AG10803 (cell line): ENCODE measurements around the gene CREB3L4.

Experiments
- DNase-seq: peaks from one replicate; pipeline ENCODE4 v3.0.0; 2010; ENCODE audit warnings: low read depth
- H3K4me3 ChIP-seq: 2 replicates; pipeline ENCODE4 v1.5.1; 2011; ENCODE audit warnings: mild to moderate bottlenecking, low read length, control low read depth
- TF ChIP-seq, protein P1 (sequence below): conservative IDR thresholded peaks from 2 replicates; pipeline ENCODE4 v1.5.1; 2011; ENCODE audit warnings: mild to moderate bottlenecking, low read length, control low read depth, inconsistent platforms

Gene CREB3L4

DNA sequence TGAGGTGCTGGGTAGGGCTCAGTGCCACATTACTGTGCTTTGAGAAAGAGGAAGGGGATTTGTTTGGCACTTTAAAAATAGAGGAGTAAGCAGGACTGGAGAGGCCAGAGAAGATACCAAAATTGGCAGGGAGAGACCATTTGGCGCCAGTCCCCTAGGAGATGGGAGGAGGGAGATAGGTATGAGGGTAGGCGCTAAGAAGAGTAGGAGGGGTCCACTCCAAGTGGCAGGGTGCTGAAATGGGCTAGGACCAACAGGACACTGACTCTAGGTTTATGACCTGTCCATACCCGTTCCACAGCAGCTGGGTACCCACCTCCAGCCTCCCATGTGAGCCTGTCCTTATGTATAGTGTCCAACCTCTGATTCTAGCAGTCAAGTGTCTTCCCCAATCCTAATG, 8.2 kb upstream of the CREB3L4 start:
- H3K4me3 ChIP-seq, result no peak overlapping the region
- DNase-seq, result no peak
- TF ChIP-seq, protein P1, sequence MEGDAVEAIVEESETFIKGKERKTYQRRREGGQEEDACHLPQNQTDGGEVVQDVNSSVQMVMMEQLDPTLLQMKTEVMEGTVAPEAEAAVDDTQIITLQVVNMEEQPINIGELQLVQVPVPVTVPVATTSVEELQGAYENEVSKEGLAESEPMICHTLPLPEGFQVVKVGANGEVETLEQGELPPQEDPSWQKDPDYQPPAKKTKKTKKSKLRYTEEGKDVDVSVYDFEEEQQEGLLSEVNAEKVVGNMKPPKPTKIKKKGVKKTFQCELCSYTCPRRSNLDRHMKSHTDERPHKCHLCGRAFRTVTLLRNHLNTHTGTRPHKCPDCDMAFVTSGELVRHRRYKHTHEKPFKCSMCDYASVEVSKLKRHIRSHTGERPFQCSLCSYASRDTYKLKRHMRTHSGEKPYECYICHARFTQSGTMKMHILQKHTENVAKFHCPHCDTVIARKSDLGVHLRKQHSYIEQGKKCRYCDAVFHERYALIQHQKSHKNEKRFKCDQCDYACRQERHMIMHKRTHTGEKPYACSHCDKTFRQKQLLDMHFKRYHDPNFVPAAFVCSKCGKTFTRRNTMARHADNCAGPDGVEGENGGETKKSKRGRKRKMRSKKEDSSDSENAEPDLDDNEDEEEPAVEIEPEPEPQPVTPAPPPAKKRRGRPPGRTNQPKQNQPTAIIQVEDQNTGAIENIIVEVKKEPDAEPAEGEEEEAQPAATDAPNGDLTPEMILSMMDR, result no peak

DNA sequence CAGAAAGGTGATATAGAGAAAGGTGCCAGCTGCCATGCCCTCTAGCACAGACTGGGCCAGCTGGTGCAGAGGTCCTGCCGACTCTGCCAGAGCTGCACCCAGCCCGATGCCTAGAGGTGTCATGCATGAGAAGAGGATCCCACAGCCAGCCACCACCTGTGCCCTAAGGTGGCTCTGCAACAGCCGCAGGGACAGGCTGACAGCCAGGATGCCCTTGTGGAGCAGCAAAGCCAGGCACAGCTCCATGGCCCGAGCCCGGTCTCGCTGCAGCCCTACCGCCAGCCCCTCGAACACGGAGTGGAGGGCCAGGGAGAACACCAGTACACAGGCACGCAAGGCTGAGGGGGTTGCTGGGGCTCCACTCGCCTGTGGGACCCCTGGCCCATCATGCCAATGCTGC, 7.5 kb upstream of the CREB3L4 start:
- TF ChIP-seq, protein P1, result no peak

DNA sequence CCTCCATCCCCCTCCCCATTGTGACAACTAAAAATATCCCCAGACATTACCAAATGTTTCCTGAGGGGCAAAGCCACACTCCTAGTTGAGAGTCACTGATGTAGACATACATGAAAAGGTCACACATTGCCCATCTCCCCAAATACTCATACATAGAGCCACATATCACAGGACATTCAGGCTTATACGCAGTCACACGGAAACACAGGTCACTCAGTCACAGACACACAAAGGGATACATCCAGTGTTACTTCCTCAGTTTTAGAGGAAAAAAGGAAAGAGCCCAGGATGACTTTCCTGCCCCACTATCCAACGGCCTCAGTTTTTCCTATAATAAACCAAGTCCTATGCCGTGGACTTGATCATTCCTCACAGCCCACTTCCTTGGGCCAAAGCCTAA, 6.3 kb upstream of the CREB3L4 start:
- no peak for DNase-seq
- H3K4me3 ChIP-seq, result no peak overlapping the region; the same call in 1 of the 2 replicates
- TF ChIP-seq, protein P1, result no peak

More for the DNA sequence above, 7.5 kb upstream of the CREB3L4 start:
- no peak for DNase-seq
- no peak overlapping the region for H3K4me3 ChIP-seq

DNA sequence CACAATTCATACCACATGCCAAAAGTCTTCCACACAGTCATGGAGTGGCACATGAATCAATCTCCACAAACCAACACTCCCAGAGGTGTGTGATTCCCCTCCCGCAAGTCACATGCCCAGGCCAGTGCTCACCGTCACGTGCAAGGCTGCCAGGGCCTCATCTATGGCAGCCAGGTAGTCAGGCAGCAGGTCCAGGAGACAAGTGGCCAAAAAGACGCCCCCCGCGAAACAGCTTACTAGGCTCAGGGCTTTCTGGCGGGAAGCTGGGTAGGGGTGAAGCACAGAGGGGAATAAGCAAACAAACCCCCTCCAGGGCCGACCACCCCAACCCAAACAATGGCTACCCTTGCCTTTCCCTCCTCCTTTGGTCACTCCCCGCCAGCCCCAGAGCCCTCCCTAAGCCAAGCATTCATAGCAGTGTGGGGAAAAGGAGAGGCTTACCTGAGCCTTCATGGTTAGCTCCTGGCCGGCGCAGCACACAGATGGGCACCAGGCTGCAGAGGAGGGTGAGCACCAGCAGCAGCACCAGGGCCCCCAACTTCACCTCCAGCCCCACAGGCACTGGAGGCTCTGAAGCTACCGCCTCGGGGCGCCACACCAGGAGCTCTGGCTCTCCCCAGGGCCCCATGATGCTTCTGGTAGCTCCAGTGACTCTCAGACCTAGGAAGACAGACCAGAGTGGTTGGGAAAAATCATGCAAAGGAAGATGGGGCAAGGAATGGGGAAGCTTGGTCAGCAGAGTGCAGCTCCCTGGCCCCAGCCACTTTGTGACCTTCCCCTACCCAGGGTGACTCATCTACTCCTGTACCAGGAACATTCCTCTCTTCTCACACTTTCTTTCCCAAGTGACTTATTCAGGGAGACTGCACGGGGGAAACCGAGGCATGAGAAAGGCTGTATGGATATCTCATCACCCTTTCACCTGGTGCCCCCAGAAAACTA, 5.3 kb upstream of the CREB3L4 start:
- TF ChIP-seq, protein P1, result no peak
- peak; percentile 68 for DNase-seq
- H3K4me3 ChIP-seq, result peak overlapping the region; percentile 86

DNA sequence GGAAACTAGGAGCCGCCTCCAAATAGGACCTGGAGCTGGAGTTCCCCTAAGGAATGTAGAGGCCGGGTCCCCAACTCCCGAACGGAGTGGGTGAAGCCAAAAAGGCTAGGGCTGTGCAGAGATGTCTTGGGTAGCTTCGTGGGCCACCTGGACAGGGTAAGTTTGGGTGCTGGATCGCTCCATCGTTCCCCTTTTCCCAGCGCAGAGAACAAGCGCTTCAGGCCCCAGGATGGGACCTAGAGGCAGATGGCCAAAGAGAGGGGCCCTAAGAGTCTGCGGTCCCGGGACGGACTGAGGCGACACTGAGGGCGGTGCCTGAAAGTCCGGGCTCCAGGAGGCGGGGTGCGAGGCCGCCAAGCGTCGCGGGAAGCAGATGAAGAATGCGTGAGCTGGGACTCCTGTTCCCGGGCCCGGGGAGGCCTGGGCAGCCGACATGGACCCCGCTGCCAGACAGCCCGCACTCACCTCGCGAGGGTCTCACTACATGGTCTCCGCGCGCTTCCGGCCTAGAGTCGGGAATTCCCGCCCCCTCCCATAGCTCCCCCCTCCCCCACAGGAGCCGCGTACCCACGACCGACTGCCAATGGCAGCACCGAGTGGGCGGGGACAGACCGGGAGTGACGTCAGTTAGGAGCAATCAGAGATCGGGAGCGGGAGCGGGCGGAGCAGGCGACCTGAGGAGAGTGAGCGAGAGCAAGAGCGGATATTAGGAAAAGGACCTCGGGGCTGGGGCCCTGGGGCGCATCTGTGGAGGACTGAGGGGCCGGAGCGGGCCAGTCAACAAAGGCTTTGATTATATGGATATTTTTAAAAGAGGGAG, 4.5 kb upstream of the CREB3L4 start, which contains the start of gene SLC39A1:
Gene SLC39A1 (minus strand): TSS at position 508 of the 820 bp plus-strand sequence. CDS start 822 bp downstream, outside the sequence.
- H3K4me3 ChIP-seq, result peak within 1 kb of the TSS; percentile 86
- TF ChIP-seq, protein P1, result no peak
- peak; percentile 94 for DNase-seq

DNA sequence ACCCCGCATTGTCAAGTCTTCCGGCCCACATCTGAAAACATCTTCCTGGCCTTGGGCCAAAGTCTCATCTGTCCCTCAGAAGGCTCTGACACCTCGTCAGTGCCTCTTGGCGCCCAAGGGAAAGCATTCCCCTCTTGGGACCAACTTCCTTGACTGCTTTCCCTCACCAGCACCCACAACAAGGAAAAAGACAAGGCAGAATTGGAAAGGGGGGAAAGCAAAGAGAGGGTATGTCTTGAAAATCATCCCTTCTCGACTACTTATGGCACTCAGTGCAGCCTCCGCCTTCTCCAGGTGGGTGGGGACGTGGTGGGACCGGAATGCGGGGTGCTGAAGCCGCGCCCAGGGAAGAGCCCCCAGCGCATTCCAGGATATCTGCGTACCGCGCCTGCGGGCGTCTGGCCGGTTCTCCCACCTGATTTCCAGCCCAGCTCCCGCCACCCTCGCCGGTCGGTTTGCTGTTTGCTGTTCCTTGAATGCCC, 3.8 kb upstream of the CREB3L4 start:
- no peak for DNase-seq
- TF ChIP-seq, protein P1, result no peak
- H3K4me3 ChIP-seq, result peak overlapping the region; percentile 86
